ENCODE results near the gene FADS3.

The FADS3 gene

DNA sequence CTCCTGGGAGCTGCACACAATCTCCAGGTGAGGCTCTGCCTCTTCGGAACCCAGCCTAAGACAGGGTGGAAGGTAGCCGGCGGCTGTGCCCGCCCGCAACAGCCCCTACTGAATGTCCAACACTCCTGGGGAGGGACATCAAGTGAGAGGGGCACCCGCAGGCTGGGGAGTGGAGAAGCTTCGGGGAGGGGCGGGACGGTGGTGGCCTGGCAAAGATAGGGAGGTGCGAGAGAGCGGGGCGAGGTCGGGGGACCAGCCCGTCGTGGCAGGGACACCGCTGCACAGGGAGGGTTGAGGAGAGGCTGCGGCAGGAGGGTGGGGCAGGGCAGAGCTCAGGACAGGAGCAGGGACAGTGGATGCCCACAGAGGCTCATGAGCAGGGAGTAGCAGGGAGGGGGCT lies 8.9 kb upstream of the FADS3 start:
- TF ChIP-seq, protein P1, sequence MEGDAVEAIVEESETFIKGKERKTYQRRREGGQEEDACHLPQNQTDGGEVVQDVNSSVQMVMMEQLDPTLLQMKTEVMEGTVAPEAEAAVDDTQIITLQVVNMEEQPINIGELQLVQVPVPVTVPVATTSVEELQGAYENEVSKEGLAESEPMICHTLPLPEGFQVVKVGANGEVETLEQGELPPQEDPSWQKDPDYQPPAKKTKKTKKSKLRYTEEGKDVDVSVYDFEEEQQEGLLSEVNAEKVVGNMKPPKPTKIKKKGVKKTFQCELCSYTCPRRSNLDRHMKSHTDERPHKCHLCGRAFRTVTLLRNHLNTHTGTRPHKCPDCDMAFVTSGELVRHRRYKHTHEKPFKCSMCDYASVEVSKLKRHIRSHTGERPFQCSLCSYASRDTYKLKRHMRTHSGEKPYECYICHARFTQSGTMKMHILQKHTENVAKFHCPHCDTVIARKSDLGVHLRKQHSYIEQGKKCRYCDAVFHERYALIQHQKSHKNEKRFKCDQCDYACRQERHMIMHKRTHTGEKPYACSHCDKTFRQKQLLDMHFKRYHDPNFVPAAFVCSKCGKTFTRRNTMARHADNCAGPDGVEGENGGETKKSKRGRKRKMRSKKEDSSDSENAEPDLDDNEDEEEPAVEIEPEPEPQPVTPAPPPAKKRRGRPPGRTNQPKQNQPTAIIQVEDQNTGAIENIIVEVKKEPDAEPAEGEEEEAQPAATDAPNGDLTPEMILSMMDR (IDR thresholded peaks at IDR 0.05; ENCODE audit: insufficient read depth, low read length, poor library complexity, severe bottlenecking), result no peak
- no peak for DNase-seq (ENCODE audit: extremely low read depth, insufficient read length)
- no peaks in the 10 kb centered on the region for H3K36me3 ChIP-seq (ENCODE audit: control insufficient read depth, insufficient read depth, low read length)
- peaks cover 1% of the 10 kb centered on the region; the same call in 1 of the 2 replicates for H3K27me3 ChIP-seq (replicated peaks; ENCODE audit: control insufficient read depth, insufficient read depth, low read length)
- no peak overlapping the region for H3K4me3 ChIP-seq (replicated peaks; ENCODE audit: low read depth, low read length)

DNA sequence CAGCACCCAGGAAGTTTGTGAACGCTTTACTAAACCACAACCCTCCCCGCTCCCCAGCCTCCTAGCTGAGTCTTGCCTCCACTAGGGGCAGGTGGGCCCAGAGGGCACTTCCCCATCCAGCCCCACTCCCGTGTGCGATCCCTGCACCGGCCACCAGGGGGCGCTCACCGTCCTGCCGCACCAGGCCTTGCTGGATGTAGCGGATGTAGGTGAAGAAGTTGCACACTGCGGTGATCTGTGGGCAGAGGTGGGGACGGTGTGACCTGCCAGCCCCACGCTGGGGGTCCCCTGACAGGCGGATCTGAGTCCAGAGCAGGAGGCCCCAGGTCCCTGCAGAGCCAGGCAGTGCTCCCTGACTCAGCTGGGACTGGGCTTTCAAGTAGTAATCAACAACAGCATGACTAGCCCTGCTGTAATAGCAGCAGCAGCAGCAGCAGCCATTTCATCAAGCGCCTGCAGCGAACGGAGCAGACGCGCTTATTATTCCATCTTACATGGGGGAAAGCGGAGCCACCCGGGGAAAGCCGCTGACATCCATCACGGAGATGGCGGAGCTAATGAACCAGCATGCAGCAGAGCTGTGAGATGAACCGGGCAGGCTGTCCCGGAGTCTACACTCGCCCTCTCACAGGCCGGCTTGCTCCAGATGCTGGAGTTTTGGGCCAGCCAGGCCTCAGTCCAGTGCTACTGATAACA lies 7.9 kb upstream of the FADS3 start:
- Histone ChIP-seq H3K27me3 (replicated peaks; ENCODE audit: control insufficient read depth, insufficient read depth, low read length) (peaks cover 1% of the 10 kb centered on the region; the same call in 1 of the 2 replicates), H3K36me3 (ENCODE audit: control insufficient read depth, insufficient read depth, low read length) (no peaks in the 10 kb centered on the region), H3K4me3 (replicated peaks; ENCODE audit: low read depth, low read length) (no peak overlapping the region)
- peak; percentile 92 for DNase-seq (ENCODE audit: extremely low read depth, insufficient read length)
- TF ChIP-seq, protein P1 (IDR thresholded peaks at IDR 0.05; ENCODE audit: insufficient read depth, low read length, poor library complexity, severe bottlenecking), result peak; percentile 100

DNA sequence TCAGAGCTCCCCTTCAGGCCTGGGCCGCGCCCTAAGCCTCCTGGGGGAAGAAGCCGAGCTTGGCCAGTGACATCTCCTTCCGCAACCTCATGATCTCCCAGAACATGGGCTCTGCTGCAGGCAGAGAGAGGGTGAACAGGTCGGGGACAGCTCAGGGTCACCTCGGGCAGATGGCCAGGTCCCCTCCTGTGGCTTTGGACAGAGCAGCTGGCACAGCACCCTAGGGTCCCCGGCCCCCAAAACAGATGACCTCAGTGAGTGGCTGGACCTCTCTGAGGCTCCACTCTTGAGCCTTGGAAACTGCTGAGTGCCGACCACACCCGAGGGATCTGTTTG lies 6.9 kb upstream of the FADS3 start:
- TF ChIP-seq, protein P1 (IDR thresholded peaks at IDR 0.05; ENCODE audit: insufficient read depth, low read length, poor library complexity, severe bottlenecking), result no peak
- DNase-seq (ENCODE audit: extremely low read depth, insufficient read length), result no peak

DNA sequence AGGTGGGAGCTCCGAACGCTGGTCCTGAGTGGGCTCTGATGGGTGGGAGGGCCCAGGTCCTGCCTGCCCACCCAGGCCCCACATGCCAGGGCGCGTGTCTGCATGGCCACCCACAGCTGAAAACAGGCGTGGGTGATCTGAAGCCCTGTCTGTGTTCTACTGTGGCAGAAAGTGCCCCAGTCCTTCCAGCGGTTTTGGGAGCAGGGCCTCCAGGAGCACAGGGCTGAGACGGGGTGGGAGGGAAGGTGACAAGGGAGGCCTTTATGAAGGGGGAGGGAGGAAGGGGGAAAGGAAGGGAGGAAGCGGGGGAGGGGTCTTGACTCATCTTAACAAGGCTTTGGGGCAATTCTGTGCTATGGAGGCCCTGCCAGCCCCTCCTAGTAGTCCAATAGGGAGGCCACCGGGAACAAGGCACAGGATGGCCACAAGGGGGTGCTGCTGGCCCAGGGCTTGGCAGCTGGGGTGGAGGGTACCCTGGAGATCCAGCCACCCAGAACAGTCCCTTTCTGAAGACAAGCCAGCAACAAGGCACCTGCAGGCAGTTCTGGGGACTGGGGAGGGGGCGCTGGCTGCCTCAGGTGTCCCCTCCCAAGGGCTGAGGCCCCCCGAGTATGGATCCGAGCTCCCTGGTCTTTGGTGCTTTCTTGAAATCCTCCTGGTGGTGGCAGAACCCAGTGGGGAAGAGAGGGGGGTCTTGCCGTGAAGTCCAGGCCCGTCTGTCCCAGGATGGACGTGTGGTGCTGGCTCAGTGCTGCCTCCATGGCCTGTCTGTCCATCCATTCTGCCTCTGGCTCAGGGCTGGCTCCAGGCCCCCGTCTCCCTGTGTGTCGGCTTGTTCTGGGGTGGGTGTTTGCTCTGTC lies 6.3 kb upstream of the FADS3 start:
- Histone ChIP-seq H3K4me3 (replicated peaks; ENCODE audit: low read depth, low read length) (no peak overlapping the region), H3K27me3 (replicated peaks; ENCODE audit: control insufficient read depth, insufficient read depth, low read length) (peaks cover 1% of the 10 kb centered on the region; the same call in 1 of the 2 replicates), H3K36me3 (ENCODE audit: control insufficient read depth, insufficient read depth, low read length) (no peaks in the 10 kb centered on the region)
- TF ChIP-seq, protein P1 (IDR thresholded peaks at IDR 0.05; ENCODE audit: insufficient read depth, low read length, poor library complexity, severe bottlenecking), result peak; percentile 97
- DNase-seq (ENCODE audit: extremely low read depth, insufficient read length), result peak; percentile 60

More for the DNA sequence above, 6.9 kb upstream of the FADS3 start:
- no peak overlapping the region for H3K4me3 ChIP-seq (replicated peaks; ENCODE audit: low read depth, low read length)
- H3K27me3 ChIP-seq (replicated peaks; ENCODE audit: control insufficient read depth, insufficient read depth, low read length), result peaks cover 1% of the 10 kb centered on the region; the same call in 1 of the 2 replicates
- H3K36me3 ChIP-seq (ENCODE audit: control insufficient read depth, insufficient read depth, low read length), result no peaks in the 10 kb centered on the region

DNA sequence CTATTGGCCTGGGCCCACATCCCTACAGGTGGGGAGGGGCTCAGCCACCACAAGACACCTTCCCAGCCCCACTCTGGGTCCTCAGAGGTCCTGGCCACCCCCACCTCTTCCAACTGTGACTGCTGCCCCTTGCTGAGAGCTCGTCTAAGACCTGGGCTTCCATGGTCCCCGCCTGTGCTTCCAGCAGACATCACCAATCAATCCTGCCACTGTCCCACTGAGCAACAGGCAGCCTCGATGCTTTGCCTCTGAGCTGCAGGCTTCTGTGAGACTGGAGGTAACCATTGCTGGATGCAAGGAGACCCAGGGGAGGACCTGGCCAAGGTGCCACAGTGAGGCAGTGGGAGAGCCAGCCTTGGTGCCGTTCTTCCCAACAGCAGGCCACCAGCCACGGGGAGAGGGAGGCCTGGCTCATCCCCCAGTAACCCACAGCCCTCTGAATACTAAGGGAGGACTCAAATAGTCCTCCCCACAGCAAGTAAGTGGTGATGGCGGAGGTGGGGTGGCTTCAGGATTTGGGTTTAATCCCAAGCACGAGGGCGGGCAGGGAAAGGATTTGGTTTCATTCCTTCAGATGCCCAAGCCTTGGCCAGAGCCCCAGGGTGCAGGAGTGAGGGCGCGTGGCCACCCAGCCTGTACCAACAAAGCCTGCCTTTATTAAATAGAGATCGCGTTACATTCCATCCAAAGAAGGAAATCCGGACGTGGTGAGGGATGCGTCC lies 5.5 kb upstream of the FADS3 start:
- Histone ChIP-seq H3K36me3 (ENCODE audit: control insufficient read depth, insufficient read depth, low read length) (no peaks in the 10 kb centered on the region), H3K27me3 (replicated peaks; ENCODE audit: control insufficient read depth, insufficient read depth, low read length) (peaks cover 1% of the 10 kb centered on the region; the same call in 1 of the 2 replicates), H3K4me3 (replicated peaks; ENCODE audit: low read depth, low read length) (no peak overlapping the region)
- no peak for DNase-seq (ENCODE audit: extremely low read depth, insufficient read length)
- TF ChIP-seq, protein P1 (IDR thresholded peaks at IDR 0.05; ENCODE audit: insufficient read depth, low read length, poor library complexity, severe bottlenecking), result no peak
